ENCODE results near the gene TOP2B.

Gene TOP2B

DNA sequence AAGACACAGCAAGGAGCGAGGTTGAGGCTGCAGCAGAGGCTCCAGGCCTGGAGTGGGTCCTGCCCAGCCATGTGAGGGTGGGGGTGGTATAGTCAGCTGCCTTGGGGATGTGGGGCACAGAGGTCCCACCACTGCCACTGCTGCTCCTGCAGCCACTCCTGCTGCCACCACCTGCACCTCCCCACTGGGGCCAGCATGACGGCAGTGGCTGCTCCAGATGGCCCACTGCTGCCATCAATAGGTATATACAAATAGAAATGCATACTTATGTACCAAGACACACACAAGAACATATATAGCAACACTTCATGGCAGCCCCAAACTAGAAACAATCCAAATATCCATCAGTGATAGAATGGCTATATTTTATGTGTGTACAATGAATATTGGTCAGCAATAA, 10.0 kb upstream of the TOP2B start:
- DNase-seq (ENCODE audit: low read depth): no peak

GRCh38 chr3:25673738-25674298, 9.1 kb upstream of the TOP2B start:
- DNase-seq (ENCODE audit: low read depth): no peak

DNA sequence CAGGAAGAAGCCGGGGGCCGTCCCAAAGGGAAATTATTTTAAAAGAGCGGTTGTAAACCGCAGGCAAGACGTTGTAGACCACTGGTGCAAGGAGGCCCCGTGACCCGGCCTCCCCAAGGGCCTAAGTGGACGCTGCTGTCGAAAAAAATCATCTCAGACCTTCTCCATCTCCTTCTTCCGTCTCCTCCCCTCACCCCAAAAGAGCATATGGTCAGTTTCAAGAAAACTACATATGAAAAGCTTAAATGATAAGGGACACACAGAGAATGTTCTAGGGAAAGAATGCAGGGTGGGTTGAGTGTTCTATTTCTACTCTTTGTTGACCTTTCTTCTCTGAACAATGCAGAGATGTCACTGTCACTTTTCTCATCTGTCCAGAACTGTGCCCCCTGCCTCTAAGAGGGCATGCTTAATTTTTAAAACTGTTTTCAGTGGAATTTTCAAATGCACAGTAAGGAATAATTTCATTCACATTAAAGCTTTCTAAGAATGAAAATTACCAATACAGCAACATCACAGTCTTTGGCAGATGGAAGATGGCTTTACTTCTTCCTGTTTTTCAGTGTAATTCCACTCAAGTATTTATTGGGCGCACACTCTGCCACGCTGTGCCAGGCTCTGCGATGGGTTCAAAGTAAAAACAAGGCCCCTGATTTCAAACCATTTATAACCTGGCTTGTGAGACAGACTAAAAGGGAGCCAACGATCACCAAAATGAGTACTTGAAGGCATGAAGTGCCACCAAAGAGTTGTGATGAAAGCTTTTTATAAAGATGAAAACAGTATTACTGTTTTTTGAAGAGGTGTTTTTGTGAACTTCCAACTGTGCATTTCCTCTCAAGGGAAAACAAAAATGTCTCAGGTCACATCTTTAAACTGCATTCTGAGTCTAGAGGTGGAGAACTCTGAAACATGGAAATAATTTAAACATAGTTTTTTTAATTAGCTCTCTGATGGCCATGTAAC, 891 bp upstream of the TOP2B start:
- DNase-seq (ENCODE audit: low read depth): no peak

GRCh38 chr3:25663869-25664811, 567 bp downstream of the TOP2B start:
- no peak for DNase-seq (ENCODE audit: low read depth)

DNA sequence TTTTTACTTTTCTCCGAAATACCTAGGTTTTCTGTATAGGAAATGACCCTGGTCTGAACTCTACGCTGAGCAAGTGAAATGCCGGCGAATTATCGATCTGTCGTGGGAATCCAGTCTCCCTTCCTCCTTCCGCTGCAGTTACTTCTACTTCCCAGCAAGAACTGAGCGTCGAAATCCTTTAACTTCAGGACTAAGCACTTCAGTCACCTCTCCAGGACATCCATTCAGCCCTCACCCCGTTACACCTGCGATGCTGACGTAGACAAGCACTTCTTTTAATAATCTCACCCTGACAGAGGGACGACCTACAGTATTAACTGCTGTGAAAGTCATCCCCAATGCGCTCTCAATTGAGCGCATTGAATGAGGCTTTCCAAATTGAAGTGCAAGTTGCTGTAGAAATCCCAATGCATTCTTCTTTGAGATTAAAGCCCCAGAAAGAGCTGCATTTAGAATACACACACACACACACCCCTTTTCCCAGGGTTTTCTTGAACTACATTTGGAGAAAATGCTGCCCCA, 1.3 kb downstream of the TOP2B start:
- DNase-seq (ENCODE audit: low read depth): no peak

DNA sequence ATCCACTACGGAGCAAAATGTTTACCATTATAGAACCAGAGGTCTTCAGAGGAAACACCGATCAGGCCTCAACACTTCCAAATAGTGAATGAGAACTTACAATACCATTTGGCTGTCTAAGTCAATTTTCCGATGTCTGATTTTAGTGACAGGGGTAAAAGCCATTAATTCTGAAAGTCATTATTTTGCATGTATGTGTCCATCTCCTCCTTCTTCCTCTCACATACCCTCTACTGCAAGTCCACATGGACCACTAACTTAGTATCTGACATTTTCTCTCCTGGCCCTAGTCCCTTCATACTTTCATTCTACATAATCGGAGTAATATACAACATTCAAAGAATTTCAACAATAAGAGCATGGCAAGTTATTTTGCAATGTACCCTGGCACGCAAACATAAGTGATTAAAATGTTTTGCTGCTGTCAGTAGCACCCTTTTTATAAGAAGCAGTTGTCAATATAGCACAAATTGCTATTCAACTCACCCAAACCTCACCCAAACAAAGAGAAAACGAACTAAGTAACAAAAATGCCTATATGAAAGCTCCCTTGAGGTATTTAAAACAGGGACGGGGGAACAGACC, 1.9 kb downstream of the TOP2B start:
- no peak for DNase-seq (ENCODE audit: low read depth)

GRCh38 chr3:25661694-25662437, 2.8 kb downstream of the TOP2B start:
- no peak for DNase-seq (ENCODE audit: low read depth)

GRCh38 chr3:25658836-25659235, 5.9 kb downstream of the TOP2B start:
- no peak for DNase-seq (ENCODE audit: low read depth)

DNA sequence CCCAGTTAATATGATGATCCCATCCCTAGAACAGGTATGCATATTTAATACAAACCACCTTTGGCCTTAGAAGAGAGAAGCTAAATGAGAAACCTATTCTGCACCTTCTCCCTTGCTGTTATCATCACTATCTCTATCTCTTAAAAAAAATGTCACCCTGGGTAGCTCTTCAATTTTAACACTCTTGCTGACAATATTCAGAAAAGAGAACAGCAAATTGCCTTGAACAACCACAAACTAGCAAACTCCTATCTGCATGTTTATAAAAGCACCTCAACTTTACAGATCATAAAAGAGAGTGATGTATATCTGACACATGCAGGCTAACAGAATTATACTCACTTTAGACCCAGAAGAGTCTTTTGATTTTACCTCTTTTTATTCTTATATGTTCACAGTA, 7.4 kb downstream of the TOP2B start:
- no peak for DNase-seq (ENCODE audit: low read depth)

GRCh38 chr3:25655659-25656058, 9.0 kb downstream of the TOP2B start:
- no peak for DNase-seq (ENCODE audit: low read depth)

- no peak for DNase-seq (ENCODE audit: low read depth)
Observed at GRCh38 chr3:25654576-25654975, 10.1 kb downstream of the TOP2B start.

- no peak for DNase-seq (ENCODE audit: low read depth)
Observed at GRCh38 chr3:25653322-25653721, 11.4 kb downstream of the TOP2B start.

DNA sequence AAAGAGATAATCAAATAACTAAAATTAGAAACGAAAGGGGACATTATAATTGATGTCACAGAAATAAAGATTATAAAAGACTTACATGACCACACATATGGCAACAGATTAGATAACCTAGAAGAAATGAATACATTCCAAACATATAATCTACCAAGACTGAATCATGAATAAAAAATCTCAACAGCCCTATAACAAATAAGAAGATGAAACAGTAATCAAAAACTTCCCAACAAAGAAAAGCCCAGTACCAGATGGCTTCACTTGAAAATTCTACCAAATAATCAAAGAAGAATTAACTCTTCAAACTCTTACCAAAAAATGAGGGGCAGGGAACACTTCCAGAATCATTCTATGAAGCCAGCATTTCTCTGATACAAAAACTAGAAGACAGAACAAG, 11.8 kb downstream of the TOP2B start:
- no peak for DNase-seq (ENCODE audit: low read depth)

DNA sequence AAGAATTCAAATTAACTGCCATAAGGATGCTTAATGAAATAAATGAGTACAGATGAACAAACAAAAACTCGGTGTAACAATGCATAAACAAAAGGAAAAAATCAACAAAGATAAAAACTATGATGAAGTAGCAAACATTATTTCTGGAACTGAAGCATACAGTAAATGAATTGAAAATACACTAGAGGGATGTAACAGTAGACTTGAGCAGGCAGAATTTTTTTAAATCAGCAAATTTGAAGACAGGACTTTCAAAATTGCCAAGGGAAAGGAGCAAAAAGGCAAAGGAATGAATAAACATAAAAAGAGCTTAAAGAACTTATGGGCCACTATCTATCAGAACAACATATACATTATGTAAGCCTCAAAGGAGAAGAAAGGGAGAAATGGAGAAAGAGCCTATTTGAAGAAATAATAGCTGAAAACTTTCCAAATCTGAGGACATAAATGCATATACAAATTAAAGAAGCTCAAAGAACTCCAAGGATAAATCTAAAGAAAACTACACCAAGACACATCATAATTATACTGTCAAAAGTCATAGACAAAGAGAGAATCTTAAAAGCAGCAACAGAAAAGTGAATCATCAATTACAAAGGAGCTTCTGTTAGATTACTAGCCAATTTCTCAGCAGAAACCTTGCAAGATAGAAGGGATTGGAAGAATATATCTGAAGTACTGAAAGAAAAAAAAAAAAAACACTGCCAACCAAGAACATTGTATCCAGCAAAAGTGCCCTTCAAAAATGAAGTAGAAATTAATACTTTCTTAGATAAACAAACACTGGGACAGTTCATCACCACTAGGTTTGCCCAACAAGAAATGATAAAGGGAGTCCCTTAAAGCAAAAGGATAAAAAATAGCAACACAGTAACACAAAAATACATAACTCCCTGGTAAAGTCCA, 15.5 kb downstream of the TOP2B start:
- no peak for DNase-seq (ENCODE audit: low read depth)

DNA sequence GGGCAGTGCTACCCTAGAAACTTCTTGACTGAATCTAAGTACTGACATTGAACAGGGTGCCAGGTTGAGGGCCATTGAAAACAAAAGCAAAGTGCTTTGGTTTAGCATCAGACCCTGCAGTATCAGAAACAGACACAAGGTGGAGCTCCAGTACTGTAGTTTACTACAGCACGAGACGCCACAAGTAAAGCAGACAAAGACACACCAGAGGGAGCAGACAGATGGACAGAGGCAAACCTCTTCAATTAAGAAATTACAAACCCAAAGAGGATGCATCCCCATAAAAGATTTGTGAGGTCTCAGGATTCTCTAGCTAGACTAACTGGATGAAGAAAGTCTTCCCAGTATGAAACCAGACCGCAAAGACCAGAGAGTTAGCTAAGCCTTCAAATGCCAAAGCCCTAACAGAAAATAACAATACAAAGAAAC, 16.6 kb downstream of the TOP2B start:
- peak; percentile 72 for DNase-seq (ENCODE audit: low read depth)

- DNase-seq (ENCODE audit: low read depth): no peak
Observed at GRCh38 chr3:25635038-25635437, 29.7 kb downstream of the TOP2B start.

GRCh38 chr3:25633919-25634318, 30.8 kb downstream of the TOP2B start:
- DNase-seq (ENCODE audit: low read depth): no peak

- no peak for DNase-seq (ENCODE audit: low read depth)
Observed at GRCh38 chr3:25631989-25632388, 32.7 kb downstream of the TOP2B start.

DNA sequence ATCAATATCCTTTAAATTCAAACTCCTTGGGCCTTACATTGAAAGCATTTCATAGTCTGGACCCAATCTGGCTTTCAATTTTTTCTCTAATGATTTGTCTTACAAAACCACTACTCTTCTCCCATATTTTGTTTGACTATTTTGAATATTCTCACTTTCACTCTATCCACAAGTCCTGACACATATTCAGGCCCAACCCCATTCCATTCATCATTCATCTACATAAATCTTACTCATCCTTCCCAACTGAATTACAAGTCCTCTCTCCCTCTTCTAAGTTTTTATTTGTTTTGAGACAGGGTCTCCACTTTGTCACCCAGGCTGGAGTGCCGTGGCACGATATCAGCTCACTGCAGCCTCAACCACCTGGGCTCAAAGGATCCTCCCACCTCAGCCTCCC, 43.6 kb downstream of the TOP2B start:
- no peak for DNase-seq (ENCODE audit: low read depth)

DNA sequence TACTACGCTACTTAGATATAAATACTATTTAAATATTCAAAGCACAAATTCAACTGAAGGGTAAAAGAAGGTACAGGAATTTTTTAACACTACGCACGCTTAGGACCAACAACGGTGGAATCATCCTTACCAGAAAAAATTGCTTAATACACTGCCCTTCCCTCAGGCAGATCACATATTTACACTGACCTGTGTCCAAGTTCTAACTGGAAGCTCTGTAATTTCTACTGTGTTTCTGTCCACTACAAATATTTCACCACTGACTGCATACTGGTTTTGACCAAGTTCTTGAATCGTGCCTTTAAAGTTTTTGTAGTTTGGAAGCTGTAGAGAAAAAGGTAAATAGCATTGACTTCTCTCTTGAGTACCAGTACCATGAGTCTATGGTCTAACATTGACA, 44.2 kb downstream of the TOP2B start:
- no peak for DNase-seq (ENCODE audit: low read depth)
